22Rv1 (cell line): ENCODE results near the gene KRT28.

Experiments
- ZFX ChIP-seq: fragments of 450-650 bp; IDR thresholded peaks from 2 replicates; pipeline ENCODE4 v1.6.1; 2017; ENCODE audit warnings: antibody characterized with exemption, borderline replicate concordance
- TF ChIP-seq, protein P1 (sequence below): fragments of 450-650 bp; IDR thresholded peaks from 2 replicates; pipeline ENCODE4 v1.5.1; 2017; ENCODE audit warnings: mild to moderate bottlenecking

DNA sequence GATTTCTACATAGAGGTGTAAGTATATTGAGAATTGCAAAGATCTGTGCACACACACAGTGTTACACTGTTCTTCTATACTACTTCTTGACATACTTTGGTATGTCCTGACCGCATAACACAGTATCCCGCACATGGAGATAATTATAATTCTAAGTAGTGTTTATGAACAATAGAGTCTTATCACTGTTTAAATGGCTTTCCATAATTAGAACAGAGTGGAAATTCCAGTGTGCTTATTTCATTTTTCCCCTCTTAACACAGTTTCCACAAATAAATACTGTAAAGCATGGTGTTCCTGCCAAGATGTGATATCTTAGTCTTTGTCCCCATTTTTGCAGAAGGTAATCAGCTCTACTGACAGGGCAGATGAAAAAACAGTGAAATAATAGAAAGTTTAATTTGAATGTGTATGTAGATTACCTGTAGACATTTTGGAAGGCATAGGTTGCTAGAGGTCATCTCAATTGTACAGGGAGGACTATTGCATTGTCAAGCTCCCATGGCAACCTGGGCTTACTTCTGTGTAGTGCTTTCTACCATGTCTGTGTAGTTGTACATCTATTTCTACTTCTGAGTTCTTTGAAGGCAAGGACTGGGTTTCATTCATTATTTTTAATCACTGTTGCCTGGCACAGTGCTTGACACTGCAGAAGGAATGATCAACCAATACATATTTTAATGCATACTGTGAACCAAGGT lies 10.1 kb upstream of the KRT28 start:
- TF ChIP-seq, protein P1, sequence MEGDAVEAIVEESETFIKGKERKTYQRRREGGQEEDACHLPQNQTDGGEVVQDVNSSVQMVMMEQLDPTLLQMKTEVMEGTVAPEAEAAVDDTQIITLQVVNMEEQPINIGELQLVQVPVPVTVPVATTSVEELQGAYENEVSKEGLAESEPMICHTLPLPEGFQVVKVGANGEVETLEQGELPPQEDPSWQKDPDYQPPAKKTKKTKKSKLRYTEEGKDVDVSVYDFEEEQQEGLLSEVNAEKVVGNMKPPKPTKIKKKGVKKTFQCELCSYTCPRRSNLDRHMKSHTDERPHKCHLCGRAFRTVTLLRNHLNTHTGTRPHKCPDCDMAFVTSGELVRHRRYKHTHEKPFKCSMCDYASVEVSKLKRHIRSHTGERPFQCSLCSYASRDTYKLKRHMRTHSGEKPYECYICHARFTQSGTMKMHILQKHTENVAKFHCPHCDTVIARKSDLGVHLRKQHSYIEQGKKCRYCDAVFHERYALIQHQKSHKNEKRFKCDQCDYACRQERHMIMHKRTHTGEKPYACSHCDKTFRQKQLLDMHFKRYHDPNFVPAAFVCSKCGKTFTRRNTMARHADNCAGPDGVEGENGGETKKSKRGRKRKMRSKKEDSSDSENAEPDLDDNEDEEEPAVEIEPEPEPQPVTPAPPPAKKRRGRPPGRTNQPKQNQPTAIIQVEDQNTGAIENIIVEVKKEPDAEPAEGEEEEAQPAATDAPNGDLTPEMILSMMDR = no peak
- no peak for TF ChIP-seq ZFX
